Esophagus muscularis mucosa (tissue), 2 donors: ENCODE data around the gene WIPF3.

Source experiments
- EP300 ChIP-seq: sonication (generic); formaldehyde crosslinking; IDR thresholded peaks from one replicate; pipeline ENCODE4 v1.6.1; 2017; ENCODE audit warnings: antibody characterized with exemption
- POLR2A ChIP-seq: fragments of 450-650 bp; IDR thresholded peaks from one replicate; pipeline ENCODE4 v1.6.1; 2017; ENCODE audit warnings: antibody characterized with exemption, moderate library complexity, mild to moderate bottlenecking, low read depth

- no peak for TF ChIP-seq POLR2A
- TF ChIP-seq EP300 = no peak
These were observed 46.8 kb downstream of the WIPF3 start for GRCh38 chr7:29853072-29853471.
